Amniotic stem cell (primary cell): ENCODE results near the gene DNAH2.

Experiments
- DNase-seq: peaks from one replicate; lab custom pipeline; 2025; lab: John Stamatoyannopoulos, UW

DNAH2 gene

GRCh38 chr17:7703584-7704479 is 13.7 kb upstream of the DNAH2 start:
- no peak for DNase-seq

- DNase-seq = no peak
These were observed 12.8 kb upstream of the DNAH2 start, which contains the start of gene EFNB3 for GRCh38 chr17:7704601-7705268. TSS of gene EFNB3 (plus strand) at chr17:7705202. CDS start at chr17:7705599, 397 bp downstream.

- DNase-seq = no peak
These were observed 12.0 kb upstream of the DNAH2 start for GRCh38 chr17:7705269-7706255.

GRCh38 chr17:7706631-7707354 is 10.8 kb upstream of the DNAH2 start:
- DNase-seq = no peak

- no peak for DNase-seq
These were observed 10.1 kb upstream of the DNAH2 start for GRCh38 chr17:7707446-7707845.

- no peak for DNase-seq
These were observed 9.4 kb upstream of the DNAH2 start for GRCh38 chr17:7707858-7708750.

- no peak for DNase-seq
These were observed 8.5 kb upstream of the DNAH2 start for GRCh38 chr17:7709031-7709430.

- DNase-seq = no peak
These were observed 7.2 kb upstream of the DNAH2 start for GRCh38 chr17:7710301-7710700.

- no peak for DNase-seq
These were observed 6.3 kb upstream of the DNAH2 start for GRCh38 chr17:7711051-7711755.

- DNase-seq = no peak
These were observed 5.3 kb upstream of the DNAH2 start for GRCh38 chr17:7712111-7712771.

- no peak for DNase-seq
These were observed 3.8 kb upstream of the DNAH2 start for GRCh38 chr17:7713782-7714181.

GRCh38 chr17:7714721-7715594 is 2.6 kb upstream of the DNAH2 start:
- DNase-seq = no peak

- DNase-seq = no peak
These were observed 1.3 kb upstream of the DNAH2 start for GRCh38 chr17:7715936-7716886.

GRCh38 chr17:7717756-7718350 is 309 bp downstream of the DNAH2 start:
- DNase-seq = no peak

GRCh38 chr17:7719661-7720060 is 2.1 kb downstream of the DNAH2 start:
- no peak for DNase-seq

GRCh38 chr17:7720125-7720524 is 2.6 kb downstream of the DNAH2 start:
- DNase-seq = no peak

GRCh38 chr17:7721612-7722011 is 4.1 kb downstream of the DNAH2 start:
- no peak for DNase-seq
